T-helper 2 cell treated with Interferon-gamma antibody and Interleukin-4, amounts not matched to agents 5 μg/mL and 100 μg/mL, for 36 hours (primary cell): ENCODE data around the gene LHPP.
A peak's percentile ranks its signal among the peaks of the same experiment; 100 is the strongest.

ENCODE experiments used
- DNase-seq: peaks from one replicate; pipeline ENCODE4 v3.0.0; 2021; ENCODE audit warnings: low spot score
- H3K27ac Mint-ChIP-seq: one replicate; pipeline ENCODE4 v1.8.0; 2021; ENCODE audit warnings: mild to moderate bottlenecking, mixed read lengths
- H3K27me3 Mint-ChIP-seq: one replicate; pipeline ENCODE4 v1.8.0; 2021; ENCODE audit warnings: low read depth, mixed read lengths
- H3K36me3 Mint-ChIP-seq: one replicate; pipeline ENCODE4 v1.8.0; 2021; ENCODE audit warnings: low read depth, mixed read lengths
- H3K4me1 Mint-ChIP-seq: one replicate; pipeline ENCODE4 v1.8.0; 2021; ENCODE audit warnings: low read depth, mixed read lengths
- H3K4me3 Mint-ChIP-seq: one replicate; pipeline ENCODE4 v1.8.0; 2022; ENCODE audit warnings: mild to moderate bottlenecking, moderate library complexity, mixed read lengths
- H3K9me3 Mint-ChIP-seq: one replicate; pipeline ENCODE4 v1.8.0; 2021; ENCODE audit warnings: mixed read lengths

LHPP gene

DNA sequence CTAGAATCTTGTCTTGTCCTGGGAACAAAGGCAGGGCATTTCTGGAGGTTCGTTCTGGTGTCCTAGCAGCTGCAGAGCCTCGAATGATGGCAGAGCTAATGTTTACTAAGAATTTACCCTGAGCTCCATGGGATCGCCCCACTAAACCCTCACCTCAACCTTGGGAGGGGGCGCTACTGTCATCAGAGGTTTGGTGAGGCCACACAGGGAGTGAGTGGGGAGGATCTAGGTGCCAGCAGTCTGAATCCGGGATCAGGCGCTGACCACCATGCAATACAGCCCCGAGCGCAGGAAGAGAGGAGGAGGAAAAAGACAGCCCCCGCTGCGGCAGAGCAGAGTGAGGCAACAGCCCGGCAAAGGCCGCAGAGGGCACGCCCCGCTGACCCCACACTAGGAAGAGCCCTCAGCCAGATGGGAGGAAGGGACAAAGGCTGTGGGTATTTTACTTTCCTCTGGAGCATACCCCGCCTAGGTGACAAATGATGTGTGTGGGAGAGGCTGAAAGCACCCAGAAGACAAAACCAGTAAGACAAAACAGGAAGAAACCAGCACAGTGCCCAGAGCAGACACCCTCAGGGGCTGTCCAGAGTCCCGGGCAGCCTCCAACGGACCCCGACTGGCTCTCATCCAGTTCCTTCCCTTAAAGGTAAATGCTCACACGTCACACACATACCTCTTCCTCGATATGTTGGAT, 179.1 kb downstream of the LHPP start:
- H3K36me3 Mint-ChIP-seq: peaks cover 7% of the 10 kb centered on the region
- peak overlapping the region; percentile 17 for H3K4me3 Mint-ChIP-seq
- peaks cover 2% of the 10 kb centered on the region for H3K27me3 Mint-ChIP-seq
- H3K27ac Mint-ChIP-seq: peak overlapping the region; percentile 55
- H3K9me3 Mint-ChIP-seq: no peaks in the 10 kb centered on the region
- H3K4me1 Mint-ChIP-seq: peaks cover 33% of the 10 kb centered on the region
- DNase-seq: no peak

DNA sequence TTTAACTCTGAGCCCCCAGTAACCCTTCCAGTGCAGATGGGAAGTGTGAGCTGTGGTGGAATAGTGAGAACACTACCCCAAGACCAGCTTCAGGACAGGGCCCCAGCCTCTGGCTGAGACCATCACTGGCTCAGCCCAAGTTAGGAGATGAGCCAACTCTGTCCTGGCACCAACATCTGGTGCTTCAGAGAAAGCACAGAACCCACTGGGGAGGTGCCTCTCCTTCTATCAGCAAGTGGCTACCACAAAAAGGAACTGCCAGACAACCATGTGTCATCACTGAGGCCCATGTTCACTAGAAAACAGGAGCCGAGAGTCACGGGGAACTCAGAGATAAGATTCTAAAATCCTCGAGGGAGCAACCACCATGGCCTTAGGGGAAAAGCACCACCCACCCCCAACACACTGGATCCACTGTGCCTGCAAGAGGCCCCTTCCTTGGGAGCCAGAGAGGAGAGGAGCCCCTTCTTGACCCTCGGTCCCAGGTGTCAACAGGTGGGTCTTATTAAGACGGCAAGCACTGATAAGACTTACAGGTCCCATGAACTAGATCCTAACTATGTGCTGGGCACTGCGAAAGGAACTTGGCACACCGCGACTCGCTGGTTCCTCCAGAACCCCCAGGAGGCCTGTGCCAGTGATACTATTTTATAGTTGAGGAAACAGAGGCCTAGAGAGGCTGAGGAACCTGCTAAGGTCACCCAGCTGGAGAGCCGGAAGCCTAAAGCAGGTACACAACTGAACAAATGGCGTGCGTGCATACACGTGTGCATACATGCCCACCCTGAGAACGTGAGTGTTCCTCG, 179.9 kb downstream of the LHPP start:
- Mint-ChIP-seq H3K4me1 (peaks cover 32% of the 10 kb centered on the region), H3K9me3 (no peaks in the 10 kb centered on the region), H3K4me3 (peak overlapping the region; percentile 17), H3K27me3 (peaks cover 2% of the 10 kb centered on the region), H3K36me3 (peaks cover 6% of the 10 kb centered on the region), H3K27ac (peak overlapping the region; percentile 55)
- peak; percentile 35 for DNase-seq

GRCh38 chr10:124642088-124642710, 180.6 kb downstream of the LHPP start:
- Mint-ChIP-seq H3K9me3 (no peaks in the 10 kb centered on the region), H3K27me3 (peaks cover 2% of the 10 kb centered on the region), H3K4me3 (no peak overlapping the region), H3K27ac (peak overlapping the region; percentile 63), H3K4me1 (peaks cover 33% of the 10 kb centered on the region), H3K36me3 (peaks cover 6% of the 10 kb centered on the region)
- no peak for DNase-seq

- Mint-ChIP-seq H3K36me3 (peaks cover 4% of the 10 kb centered on the region), H3K4me1 (peaks cover 40% of the 10 kb centered on the region), H3K27ac (no peak overlapping the region), H3K27me3 (no peaks in the 10 kb centered on the region), H3K4me3 (no peak overlapping the region), H3K9me3 (no peaks in the 10 kb centered on the region)
- DNase-seq: no peak
Measured at GRCh38 chr10:124643330-124644009, 181.8 kb downstream of the LHPP start.

DNA sequence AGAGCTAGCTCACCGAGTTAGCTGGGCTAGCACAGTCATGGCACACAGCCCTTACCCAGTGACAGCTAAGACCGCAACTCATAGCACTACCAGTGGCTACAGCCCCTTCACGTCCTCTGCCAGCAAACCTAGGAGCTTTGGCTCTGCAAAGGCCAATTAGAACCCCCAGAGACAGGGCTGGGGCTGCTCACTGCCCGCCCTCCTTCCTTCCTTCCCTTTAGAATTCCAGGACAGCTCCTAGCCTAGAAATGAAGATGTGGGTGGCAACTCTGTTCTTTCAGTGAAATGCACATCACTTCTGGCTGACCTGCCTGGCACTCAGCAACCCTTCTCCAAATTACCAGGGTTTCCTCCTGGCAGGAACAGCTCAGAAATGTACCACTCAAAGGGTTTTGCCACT, 182.6 kb downstream of the LHPP start:
- Mint-ChIP-seq H3K4me1 (peaks cover 47% of the 10 kb centered on the region), H3K4me3 (no peak overlapping the region), H3K36me3 (peaks cover 8% of the 10 kb centered on the region), H3K27ac (no peak overlapping the region), H3K9me3 (no peaks in the 10 kb centered on the region), H3K27me3 (no peaks in the 10 kb centered on the region)
- no peak for DNase-seq

GRCh38 chr10:124644771-124645415, 183.3 kb downstream of the LHPP start:
- Mint-ChIP-seq H3K27ac (no peak overlapping the region), H3K27me3 (no peaks in the 10 kb centered on the region), H3K4me3 (no peak overlapping the region), H3K4me1 (peaks cover 51% of the 10 kb centered on the region), H3K9me3 (no peaks in the 10 kb centered on the region), H3K36me3 (peaks cover 14% of the 10 kb centered on the region)
- no peak for DNase-seq

- Mint-ChIP-seq H3K36me3 (peaks cover 17% of the 10 kb centered on the region), H3K4me1 (peaks cover 53% of the 10 kb centered on the region), H3K27ac (no peak overlapping the region), H3K27me3 (no peaks in the 10 kb centered on the region), H3K9me3 (no peaks in the 10 kb centered on the region), H3K4me3 (no peak overlapping the region)
- DNase-seq: no peak
Measured at GRCh38 chr10:124645467-124646095, 184.0 kb downstream of the LHPP start.

DNA sequence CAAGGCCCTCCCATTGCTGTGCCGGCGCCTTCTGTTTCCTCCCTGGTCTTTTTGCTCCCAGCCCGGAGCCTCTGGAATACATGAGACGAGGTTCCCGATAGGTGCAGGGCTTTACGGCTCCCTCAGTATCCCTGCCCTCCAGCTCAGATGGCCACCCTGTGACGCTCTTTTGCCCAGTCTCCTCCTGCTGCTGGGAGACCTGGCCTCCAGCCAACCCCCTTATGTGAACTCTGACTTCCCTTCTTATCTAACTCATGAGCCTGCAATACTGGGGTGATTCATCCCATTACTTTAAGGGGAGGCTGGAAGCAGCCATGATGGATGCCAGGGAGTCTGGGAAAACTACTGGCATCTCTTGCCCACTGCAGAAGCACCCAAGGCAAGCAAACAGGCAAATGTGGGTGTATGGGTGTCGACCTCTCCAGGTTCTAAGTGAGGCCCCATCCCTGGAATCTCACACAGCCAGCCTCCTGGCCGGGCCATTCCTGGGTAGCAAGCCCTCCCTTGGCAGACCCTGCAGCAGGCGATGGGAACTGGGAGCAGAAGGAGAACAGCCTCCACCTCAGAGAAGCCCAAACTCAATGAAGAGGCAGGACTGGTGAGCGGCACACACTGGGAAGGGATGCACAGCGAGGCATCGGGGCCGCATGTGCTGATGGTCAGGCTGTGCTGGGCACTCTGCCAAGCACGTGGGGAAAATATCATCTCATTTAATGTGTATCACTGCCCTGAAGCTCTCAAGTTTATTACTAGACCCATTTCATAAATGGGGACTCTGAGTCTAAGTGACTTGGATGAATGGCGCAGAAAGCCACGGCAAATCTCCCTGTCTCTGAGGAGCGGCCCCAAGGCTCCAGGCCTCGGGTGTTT, 185.1 kb downstream of the LHPP start:
- Mint-ChIP-seq H3K27ac (peak overlapping the region; percentile 94), H3K4me3 (peak overlapping the region; percentile 82), H3K4me1 (peaks cover 52% of the 10 kb centered on the region), H3K9me3 (no peaks in the 10 kb centered on the region), H3K36me3 (peaks cover 20% of the 10 kb centered on the region), H3K27me3 (no peaks in the 10 kb centered on the region)
- no peak for DNase-seq

GRCh38 chr10:124647421-124648130, 186.0 kb downstream of the LHPP start:
- Mint-ChIP-seq H3K4me1 (peaks cover 57% of the 10 kb centered on the region), H3K36me3 (peaks cover 18% of the 10 kb centered on the region), H3K4me3 (peak overlapping the region; percentile 82), H3K27ac (peak overlapping the region; percentile 94), H3K9me3 (no peaks in the 10 kb centered on the region), H3K27me3 (no peaks in the 10 kb centered on the region)
- DNase-seq: peak; percentile 68

DNA sequence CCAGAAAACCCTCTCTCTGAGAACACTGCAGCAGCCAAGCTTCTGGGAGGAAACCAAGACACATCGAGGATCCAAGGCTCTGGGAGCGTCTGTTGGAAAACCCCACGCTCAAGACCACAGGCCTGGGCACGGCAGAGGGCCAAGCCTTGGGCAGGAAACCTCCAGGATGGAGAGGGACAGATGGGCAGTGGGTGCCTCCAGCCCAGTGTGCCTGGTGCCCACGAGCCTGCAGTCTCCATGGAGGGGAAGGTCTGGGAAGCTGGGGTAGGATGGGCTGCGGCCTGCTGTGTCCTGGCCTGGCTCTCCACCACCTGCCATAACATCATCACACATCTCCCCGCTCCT, 186.5 kb downstream of the LHPP start:
- Mint-ChIP-seq H3K4me3 (peak overlapping the region; percentile 82), H3K27ac (peak overlapping the region; percentile 94), H3K4me1 (peaks cover 62% of the 10 kb centered on the region), H3K36me3 (peaks cover 15% of the 10 kb centered on the region), H3K27me3 (no peaks in the 10 kb centered on the region), H3K9me3 (no peaks in the 10 kb centered on the region)
- DNase-seq: no peak

- H3K4me3 Mint-ChIP-seq: peak overlapping the region; percentile 82
- no peaks in the 10 kb centered on the region for H3K27me3 Mint-ChIP-seq
- no peaks in the 10 kb centered on the region for H3K9me3 Mint-ChIP-seq
- H3K4me1 Mint-ChIP-seq: peaks cover 62% of the 10 kb centered on the region
- DNase-seq: peak; percentile 53
- H3K27ac Mint-ChIP-seq: peak overlapping the region; percentile 94
- peaks cover 15% of the 10 kb centered on the region for H3K36me3 Mint-ChIP-seq
Measured at GRCh38 chr10:124648738-124649137, 187.1 kb downstream of the LHPP start.

DNA sequence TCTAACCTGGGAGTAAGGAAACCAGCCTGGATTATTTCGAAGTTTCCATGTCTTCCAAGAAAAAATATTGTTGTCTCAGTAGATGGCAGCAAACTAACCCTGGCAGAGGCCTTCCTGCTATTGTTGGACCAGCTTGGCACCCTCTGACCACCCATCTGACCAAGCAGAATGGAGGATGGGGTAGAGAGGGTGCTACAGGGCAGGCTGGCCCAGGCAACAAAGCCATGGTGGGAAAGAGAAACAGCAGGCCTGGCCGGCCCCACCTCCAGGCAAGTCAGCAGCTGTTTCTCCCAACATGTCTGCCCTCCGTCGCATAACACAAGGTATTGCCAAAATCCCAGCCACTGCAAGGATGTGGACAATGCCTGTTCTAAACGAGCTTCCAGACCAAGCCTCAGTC, 187.6 kb downstream of the LHPP start:
- Mint-ChIP-seq H3K27me3 (no peaks in the 10 kb centered on the region), H3K4me3 (peak overlapping the region; percentile 82), H3K9me3 (no peaks in the 10 kb centered on the region), H3K36me3 (peaks cover 15% of the 10 kb centered on the region), H3K4me1 (peaks cover 62% of the 10 kb centered on the region), H3K27ac (peak overlapping the region; percentile 94)
- no peak for DNase-seq
